GM12878 (cell line): ENCODE data around the gene CARM1. TPM values are rescaled to one million over a fixed set of nuclear protein-coding genes. Genes with fewer than 3 reads are reported as not detected.
A peak's percentile ranks its signal among the peaks of the same experiment; 100 is the strongest.

Experiments used
- EP300 ChIP-seq, 2 experiments: fragments of 150-350 bp in 1 of 2; IDR thresholded peaks; 2 replicates each; pipeline ENCODE4 v1.6.1; 2011 to 2012; ENCODE audit warnings: low read depth in 2 of 2, low read length in 2 of 2, borderline replicate concordance in 1 of 2, improper control_type of control experiment in 1 of 2, inconsistent platforms in 1 of 2; ENCODE audit not compliant: control insufficient read depth in 1 of 2
- ESRRA ChIP-seq: IDR thresholded peaks from 2 replicates; pipeline ENCODE4 v1.6.1; 2012; ENCODE audit warnings: mild to moderate bottlenecking, low read length, improper control_type of control experiment
- ETV6 ChIP-seq, 2 experiments: fragments of 450-650 bp in 1 of 2; IDR thresholded peaks in 1 of 2; conservative IDR thresholded peaks in 1 of 2; 2 replicates each; pipeline ENCODE4 v1.6.1; 2014; ENCODE audit warnings: antibody characterized with exemption in 1 of 2, borderline replicate concordance in 1 of 2, low read depth in 1 of 2, mild to moderate bottlenecking in 1 of 2, moderate library complexity in 1 of 2
- HCFC1 ChIP-seq: fragments of 150-350 bp; IDR thresholded peaks from 2 replicates; pipeline ENCODE4 v1.6.1; 2014; ENCODE audit warnings: low read length
- HDGF ChIP-seq: fragments of 450-650 bp; IDR thresholded peaks from 2 replicates; pipeline ENCODE4 v1.6.1; 2016; ENCODE audit warnings: antibody characterized with exemption
- IRF4 ChIP-seq: IDR thresholded peaks from 2 replicates; pipeline ENCODE4 v1.6.1; 2011; ENCODE audit warnings: low read depth, low read length
- MEF2B ChIP-seq: fragments of 450-650 bp; IDR thresholded peaks from 2 replicates; pipeline ENCODE4 v1.6.1; 2018; ENCODE audit warnings: mild to moderate bottlenecking, moderate library complexity; ENCODE audit not compliant: partially characterized antibody, poor library complexity, severe bottlenecking
- MXI1 ChIP-seq: fragments of 150-350 bp; IDR thresholded peaks from 2 replicates; pipeline ENCODE4 v1.6.1; 2011; ENCODE audit warnings: low read depth, mild to moderate bottlenecking, inconsistent platforms, low read length, improper control_type of control experiment
- MYC ChIP-seq: IDR thresholded peaks from 2 replicates; pipeline ENCODE4 v1.6.1; 2011; ENCODE audit warnings: mild to moderate bottlenecking, low read length, moderate library complexity, inconsistent platforms; ENCODE audit not compliant: insufficient read depth, insufficient replicate concordance, insufficient read length, severe bottlenecking
- NFYA ChIP-seq: IDR thresholded peaks from 2 replicates; pipeline ENCODE4 v1.6.1; 2011; ENCODE audit warnings: low read depth, mild to moderate bottlenecking, low read length, improper control_type of control experiment, borderline replicate concordance
- POU2F2 ChIP-seq: IDR thresholded peaks from 3 replicates; pipeline ENCODE4 v1.6.1; 2011; ENCODE audit warnings: low read depth, mild to moderate bottlenecking, low read length, borderline replicate concordance
- RUNX3 ChIP-seq: IDR thresholded peaks from 2 replicates; pipeline ENCODE4 v1.6.1; 2012; ENCODE audit warnings: low read length, inconsistent platforms
- SMC3 ChIP-seq: IDR thresholded peaks from 2 replicates; pipeline ENCODE4 v1.6.1; 2011; ENCODE audit warnings: low read length, improper control_type of control experiment, borderline replicate concordance
- STAT3 ChIP-seq: IDR thresholded peaks from 2 replicates; pipeline ENCODE4 v1.6.1; 2011; ENCODE audit warnings: low read depth, low read length, improper control_type of control experiment
- TAF1 ChIP-seq: IDR thresholded peaks from 2 replicates; pipeline ENCODE4 v1.6.1; 2011; ENCODE audit warnings: mild to moderate bottlenecking, low read depth, low read length, borderline replicate concordance
- TCF7 ChIP-seq: IDR thresholded peaks from 2 replicates; pipeline ENCODE4 v1.6.1; 2014; ENCODE audit warnings: antibody characterized with exemption, borderline replicate concordance
- YBX1 ChIP-seq: fragments of 450-650 bp; IDR thresholded peaks from 2 replicates; pipeline ENCODE4 v1.6.1; 2016; ENCODE audit warnings: antibody characterized with exemption
- ZZZ3 ChIP-seq: IDR thresholded peaks from 2 replicates; pipeline ENCODE4 v1.6.1; 2011; ENCODE audit warnings: low read depth; ENCODE audit not compliant: control insufficient read depth, insufficient read length
- polyA plus RNA-seq, 11 experiments: library from polyadenylated mRNA; depleted of rRNA in 4 of 11; unstranded in 6 of 11; stranded (reverse) in 5 of 11; fragments of >200 nt; fragmentation: Nextera tagmentation in 4 of 11; fragmentation: Illumina TruSeq in 1 of 11; extraction: Ambion mirVana in 4 of 11; extraction: Trizol in 1 of 11; gene quantifications; 1 replicate in 1 of 11; 2 replicates in 10 of 11; pipeline versions ENCODE4 v1.2.1 to v1.2.3, GENCODE V29; 2011 to 2016; ENCODE audit warnings: inconsistent platforms in 2 of 11, missing spikeins in 2 of 11, low read depth in 1 of 11
- total RNA-seq, 4 experiments: library from RNA; depleted of rRNA in 3 of 4; stranded (reverse); fragments of >200 nt in 3 of 4; fragmentation: Illumina TruSeq in 1 of 4; extraction: Trizol in 1 of 4; gene quantifications; 2 replicates each; pipeline versions ENCODE4 v1.2.1 to v1.2.3, GENCODE V29; 2013 to 2021
- TF ChIP-seq, protein P1 (sequence below): fragments of 450-650 bp; formaldehyde crosslinking; IDR thresholded peaks from 2 replicates; pipeline ENCODE4 v1.5.0; 2022; ENCODE audit warnings: mild to moderate bottlenecking, missing genetic modification characterization
- TF ChIP-seq, protein P2 (sequence below): fragments of 450-650 bp; IDR thresholded peaks from 2 replicates; pipeline ENCODE4 v1.6.1; 2017; ENCODE audit warnings: low read depth, mild to moderate bottlenecking, moderate library complexity
- TF ChIP-seq, protein P3 (sequence below): IDR thresholded peaks from 2 replicates; pipeline ENCODE4 v1.6.1; 2012; ENCODE audit warnings: low read depth, low read length, improper control_type of control experiment
- TF ChIP-seq, protein P4 (sequence below): fragments of 450-650 bp; IDR thresholded peaks from 2 replicates; pipeline ENCODE4 v1.6.1; 2017; ENCODE audit warnings: mild to moderate bottlenecking, low read depth, inconsistent platforms; ENCODE audit not compliant: poor library complexity, severe bottlenecking

CARM1 gene
- total and polyA plus RNA-seq, 10 of the 15 experiments (the other 5 are each of a cell fraction or from before 2014, with no cell fraction given) = 0.45 to 116 (median 39.7) TPM

DNA sequence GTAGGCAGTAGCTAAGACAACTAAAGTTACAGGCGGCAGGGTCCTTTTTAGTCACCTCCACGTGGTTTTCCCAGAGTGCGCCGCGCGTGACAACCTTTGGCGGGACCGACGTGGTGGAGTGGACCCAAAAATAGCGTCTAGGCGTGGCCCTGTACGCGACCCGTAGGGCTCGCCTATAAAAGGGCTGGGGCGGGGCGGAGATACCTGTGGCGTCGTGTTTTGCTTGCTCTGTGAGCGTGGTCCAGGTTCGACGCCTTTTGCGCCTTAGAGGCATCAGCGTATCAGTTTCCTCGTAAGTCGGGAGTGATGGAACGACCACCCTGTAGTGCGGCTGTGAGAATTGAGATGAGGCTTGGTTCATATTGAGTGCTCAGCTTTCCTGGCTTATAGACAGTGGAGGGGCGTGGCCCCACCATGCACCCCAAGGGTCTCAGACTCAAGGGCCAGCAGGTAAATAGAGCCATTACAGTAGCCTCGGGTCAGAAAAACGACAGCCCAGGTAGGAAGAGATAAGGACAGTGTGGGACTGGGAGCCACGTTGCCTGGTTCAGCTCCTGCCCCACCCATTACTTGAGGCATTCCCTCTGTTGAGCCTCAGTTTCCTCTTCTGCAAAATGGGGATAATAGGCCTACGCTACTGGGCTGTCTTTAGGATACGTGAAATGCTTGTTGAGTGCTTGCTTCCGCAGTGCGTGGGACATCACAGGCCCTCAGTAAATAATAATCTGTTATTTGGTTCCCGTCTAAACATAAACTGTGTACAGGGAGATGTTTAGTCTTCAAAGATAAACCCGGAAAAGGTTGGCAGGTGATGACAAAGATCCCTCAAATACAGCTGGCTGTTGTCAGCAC is 34.6 kb upstream of the CARM1 start (continued):
- TF ChIP-seq HDGF (no peak), MEF2B (peak; percentile 97), STAT3 (no peak), IRF4 (peak; percentile 8; the same call in 1 of the 2 replicates), SMC3 (no peak), EP300 (IDR thresholded peaks at IDR 0.05; ENCODE audit: borderline replicate concordance in 1 of 2, control insufficient read depth in 1 of 2, low read depth in 2 of 2, low read length in 2 of 2) (no peak), HCFC1 (no peak), TAF1 (no peak), POU2F2 (no peak), RUNX3 (0 out of 2 replicates have a peak, but pooled peaks have one; percentile 5), MXI1 (peak; percentile 89; the same call in 1 of the 2 replicates), YBX1 (no peak), ESRRA (peak; percentile 72; the same call in 1 of the 2 replicates), ETV6 (conservative IDR thresholded peaks at IDR 0.05 in 1 of 2, IDR thresholded peaks at IDR 0.05 in 1 of 2; ENCODE audit: borderline replicate concordance in 1 of 2, low read depth in 1 of 2) (no peak), NFYA (no peak), TCF7 (no peak), MYC (peak; percentile 78), ZZZ3 (no peak)
- TF ChIP-seq, protein P1, sequence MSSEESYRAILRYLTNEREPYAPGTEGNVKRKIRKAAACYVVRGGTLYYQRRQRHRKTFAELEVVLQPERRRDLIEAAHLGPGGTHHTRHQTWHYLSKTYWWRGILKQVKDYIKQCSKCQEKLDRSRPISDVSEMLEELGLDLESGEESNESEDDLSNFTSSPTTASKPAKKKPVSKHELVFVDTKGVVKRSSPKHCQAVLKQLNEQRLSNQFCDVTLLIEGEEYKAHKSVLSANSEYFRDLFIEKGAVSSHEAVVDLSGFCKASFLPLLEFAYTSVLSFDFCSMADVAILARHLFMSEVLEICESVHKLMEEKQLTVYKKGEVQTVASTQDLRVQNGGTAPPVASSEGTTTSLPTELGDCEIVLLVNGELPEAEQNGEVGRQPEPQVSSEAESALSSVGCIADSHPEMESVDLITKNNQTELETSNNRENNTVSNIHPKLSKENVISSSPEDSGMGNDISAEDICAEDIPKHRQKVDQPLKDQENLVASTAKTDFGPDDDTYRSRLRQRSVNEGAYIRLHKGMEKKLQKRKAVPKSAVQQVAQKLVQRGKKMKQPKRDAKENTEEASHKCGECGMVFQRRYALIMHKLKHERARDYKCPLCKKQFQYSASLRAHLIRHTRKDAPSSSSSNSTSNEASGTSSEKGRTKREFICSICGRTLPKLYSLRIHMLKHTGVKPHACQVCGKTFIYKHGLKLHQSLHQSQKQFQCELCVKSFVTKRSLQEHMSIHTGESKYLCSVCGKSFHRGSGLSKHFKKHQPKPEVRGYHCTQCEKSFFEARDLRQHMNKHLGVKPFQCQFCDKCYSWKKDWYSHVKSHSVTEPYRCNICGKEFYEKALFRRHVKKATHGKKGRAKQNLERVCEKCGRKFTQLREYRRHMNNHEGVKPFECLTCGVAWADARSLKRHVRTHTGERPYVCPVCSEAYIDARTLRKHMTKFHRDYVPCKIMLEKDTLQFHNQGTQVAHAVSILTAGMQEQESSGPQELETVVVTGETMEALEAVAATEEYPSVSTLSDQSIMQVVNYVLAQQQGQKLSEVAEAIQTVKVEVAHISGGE (CRISPR knock-in tag) = peak; percentile 33; the same call in 1 of the 2 replicates
- TF ChIP-seq, protein P2, sequence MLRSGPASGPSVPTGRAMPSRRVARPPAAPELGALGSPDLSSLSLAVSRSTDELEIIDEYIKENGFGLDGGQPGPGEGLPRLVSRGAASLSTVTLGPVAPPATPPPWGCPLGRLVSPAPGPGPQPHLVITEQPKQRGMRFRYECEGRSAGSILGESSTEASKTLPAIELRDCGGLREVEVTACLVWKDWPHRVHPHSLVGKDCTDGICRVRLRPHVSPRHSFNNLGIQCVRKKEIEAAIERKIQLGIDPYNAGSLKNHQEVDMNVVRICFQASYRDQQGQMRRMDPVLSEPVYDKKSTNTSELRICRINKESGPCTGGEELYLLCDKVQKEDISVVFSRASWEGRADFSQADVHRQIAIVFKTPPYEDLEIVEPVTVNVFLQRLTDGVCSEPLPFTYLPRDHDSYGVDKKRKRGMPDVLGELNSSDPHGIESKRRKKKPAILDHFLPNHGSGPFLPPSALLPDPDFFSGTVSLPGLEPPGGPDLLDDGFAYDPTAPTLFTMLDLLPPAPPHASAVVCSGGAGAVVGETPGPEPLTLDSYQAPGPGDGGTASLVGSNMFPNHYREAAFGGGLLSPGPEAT = no peak
- TF ChIP-seq, protein P3, sequence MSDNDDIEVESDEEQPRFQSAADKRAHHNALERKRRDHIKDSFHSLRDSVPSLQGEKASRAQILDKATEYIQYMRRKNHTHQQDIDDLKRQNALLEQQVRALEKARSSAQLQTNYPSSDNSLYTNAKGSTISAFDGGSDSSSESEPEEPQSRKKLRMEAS = peak; percentile 99
- TF ChIP-seq, protein P4, sequence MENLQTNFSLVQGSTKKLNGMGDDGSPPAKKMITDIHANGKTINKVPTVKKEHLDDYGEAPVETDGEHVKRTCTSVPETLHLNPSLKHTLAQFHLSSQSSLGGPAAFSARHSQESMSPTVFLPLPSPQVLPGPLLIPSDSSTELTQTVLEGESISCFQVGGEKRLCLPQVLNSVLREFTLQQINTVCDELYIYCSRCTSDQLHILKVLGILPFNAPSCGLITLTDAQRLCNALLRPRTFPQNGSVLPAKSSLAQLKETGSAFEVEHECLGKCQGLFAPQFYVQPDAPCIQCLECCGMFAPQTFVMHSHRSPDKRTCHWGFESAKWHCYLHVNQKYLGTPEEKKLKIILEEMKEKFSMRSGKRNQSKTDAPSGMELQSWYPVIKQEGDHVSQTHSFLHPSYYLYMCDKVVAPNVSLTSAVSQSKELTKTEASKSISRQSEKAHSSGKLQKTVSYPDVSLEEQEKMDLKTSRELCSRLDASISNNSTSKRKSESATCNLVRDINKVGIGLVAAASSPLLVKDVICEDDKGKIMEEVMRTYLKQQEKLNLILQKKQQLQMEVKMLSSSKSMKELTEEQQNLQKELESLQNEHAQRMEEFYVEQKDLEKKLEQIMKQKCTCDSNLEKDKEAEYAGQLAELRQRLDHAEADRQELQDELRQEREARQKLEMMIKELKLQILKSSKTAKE = no peak
